HG02884 (cell line): ENCODE results near the gene ACADM.
"Not testable (repeated sequence)": the region's sequence is repeated elsewhere in the genome, so short reads cannot be mapped to it uniquely, and the experiment has no call there.

Source experiments
- ATAC-seq: cut with Tn5 transposase; IDR thresholded peaks from one replicate; pipeline ENCODE4 v1.9.1; 2021; ENCODE audit warnings: mild to moderate bottlenecking, moderate library complexity; ENCODE audit not compliant: unreplicated experiment

The ACADM gene

DNA sequence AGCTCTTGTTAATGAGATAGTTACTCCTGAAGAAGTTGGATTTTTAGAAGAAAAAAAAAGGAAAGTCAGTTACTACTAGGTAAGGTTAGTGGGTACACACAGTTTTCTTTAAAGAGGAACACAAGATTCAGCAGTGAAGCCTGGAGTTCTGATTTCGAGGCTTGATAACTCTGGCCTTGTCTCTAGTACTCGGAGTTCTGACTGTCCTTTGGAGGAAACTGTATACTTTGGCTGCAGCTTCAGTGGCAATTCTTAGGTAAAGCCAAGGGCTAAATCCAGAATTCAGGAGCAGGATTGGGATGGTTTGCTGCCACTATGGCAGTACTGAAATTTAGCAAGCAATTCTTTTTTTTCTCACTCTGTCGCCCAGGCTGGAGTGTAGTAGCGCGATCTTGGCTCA lies 9.2 kb downstream of the ACADM start:
- no peak for ATAC-seq

- no peak for ATAC-seq
Observed at GRCh38 chr1:75736016-75736415, 11.5 kb downstream of the ACADM start.

DNA sequence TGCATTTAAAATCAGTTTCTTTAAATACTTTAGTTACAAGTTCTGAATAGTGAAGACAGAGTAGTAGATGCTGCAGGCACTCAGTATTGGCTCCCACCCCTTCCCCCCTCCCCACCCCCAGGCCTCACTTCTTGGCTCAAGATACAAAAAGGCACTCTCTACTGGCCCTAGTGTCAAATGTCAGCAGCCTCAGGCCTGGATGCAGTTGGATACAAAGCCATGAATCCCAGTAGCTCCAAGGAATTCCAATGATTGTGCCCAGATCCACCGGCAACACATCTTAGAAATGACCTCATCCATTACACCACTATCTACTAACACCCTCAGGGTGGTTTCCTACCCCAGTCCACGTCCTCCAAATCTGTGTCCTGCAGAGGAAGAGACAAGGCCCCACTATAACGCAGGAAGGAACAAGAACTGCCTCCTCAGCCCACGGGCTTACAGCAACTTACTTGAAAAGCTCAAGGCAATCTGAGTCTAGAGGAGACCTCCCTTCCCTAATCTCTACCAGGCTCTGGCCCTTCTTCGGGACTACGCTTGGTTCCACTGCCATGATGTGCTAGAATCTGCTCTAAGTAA lies 17.6 kb downstream of the ACADM start:
- ATAC-seq = no peak

- peak; percentile 84 for ATAC-seq
Observed at GRCh38 chr1:75745276-75745675, 20.8 kb downstream of the ACADM start.

- ATAC-seq = not testable (repeated sequence)
Observed at GRCh38 chr1:75757210-75757609, 32.7 kb downstream of the ACADM start.

GRCh38 chr1:75758543-75758942 lies 34.0 kb downstream of the ACADM start:
- not testable (repeated sequence) for ATAC-seq

- no peak for ATAC-seq
Observed at GRCh38 chr1:75764057-75764655, 39.6 kb downstream of the ACADM start.

DNA sequence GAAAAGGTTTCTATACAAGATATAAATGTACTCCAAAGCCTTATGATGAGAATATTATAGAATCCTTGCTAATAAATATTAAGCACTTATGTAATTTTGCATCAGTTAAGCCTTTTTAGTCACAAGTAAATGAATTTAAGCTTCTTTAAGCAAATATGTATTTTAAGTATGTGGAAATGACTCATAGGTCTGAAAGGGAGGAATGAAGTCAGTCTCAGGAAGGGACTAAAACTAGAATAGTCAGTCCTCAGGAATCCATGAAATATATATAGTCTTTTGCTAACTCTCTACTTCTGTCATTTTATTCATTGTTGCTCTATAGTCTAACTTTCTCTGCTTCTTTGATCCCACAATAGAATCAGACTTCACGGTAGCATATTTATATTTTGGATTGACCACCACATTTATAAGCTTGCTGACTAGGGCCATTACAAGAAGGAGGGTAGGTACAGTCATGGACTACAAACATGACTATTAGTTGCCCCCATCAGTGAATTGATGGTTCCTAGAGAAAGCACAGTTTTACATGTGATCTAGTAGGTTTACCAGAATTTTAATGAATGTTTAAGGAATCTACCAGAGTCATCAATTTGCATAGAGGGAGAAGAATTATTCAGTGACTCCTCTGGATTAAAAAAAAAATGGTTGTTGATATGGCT lies 41.3 kb downstream of the ACADM start:
- ATAC-seq = no peak

DNA sequence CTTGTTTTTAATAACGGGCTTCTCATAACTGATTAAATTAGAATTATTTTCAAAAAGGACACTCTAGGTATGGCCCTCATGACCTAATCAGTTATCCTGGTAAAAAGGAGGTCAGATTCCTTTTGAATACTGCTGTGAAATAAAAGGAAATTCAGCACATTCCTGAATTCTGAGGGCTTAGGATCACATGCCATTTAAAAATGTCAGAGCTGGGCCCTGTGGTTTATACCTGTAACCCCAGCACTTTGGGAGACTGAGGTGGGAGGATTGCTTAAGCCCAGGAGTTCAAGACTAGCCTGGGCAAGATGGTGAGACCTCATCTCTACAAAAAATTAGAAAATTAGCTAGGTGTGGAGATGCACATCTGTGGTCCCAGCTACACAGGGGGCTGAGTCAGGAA lies 43.5 kb downstream of the ACADM start:
- ATAC-seq = no peak

DNA sequence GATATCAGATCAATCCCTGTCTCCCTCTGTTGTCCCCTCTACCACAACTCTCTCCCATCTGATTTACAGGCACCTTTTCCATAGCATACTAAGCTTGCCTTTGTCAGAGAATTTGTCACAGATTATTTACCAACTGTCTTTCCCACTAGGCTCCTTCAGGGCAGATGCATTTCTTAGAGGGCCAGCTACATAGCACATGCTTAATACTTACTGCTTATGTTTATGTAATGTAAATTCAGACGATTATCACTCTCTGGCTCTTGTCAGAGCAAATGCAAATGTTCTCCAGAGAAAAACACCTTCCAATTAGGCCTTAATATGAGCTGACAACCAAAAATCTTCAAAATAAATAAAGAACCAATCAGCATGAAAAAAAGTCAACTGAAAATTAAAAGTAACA lies 46.3 kb downstream of the ACADM start:
- no peak for ATAC-seq

DNA sequence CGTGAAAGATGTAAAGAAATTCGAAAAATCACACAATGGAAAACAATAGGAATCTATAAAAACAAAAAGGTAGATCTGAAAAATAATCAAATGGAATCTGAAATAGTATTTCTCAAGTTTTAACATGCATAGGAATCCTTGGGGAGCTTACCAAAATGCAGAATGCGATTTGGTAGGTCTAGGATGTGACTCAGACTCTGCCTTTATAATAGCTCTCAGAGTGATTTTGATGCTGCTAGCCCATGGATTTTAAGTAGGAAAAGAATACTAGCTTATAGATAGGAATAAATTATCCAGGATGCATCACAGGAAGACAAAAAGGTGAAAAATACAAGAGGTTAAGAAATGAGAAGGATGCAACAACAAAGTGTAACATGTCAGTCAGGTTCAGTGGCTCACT lies 47.5 kb downstream of the ACADM start:
- no peak for ATAC-seq

GRCh38 chr1:75777812-75778211 lies 53.3 kb downstream of the ACADM start:
- not testable (repeated sequence) for ATAC-seq

- not testable (repeated sequence) for ATAC-seq
Observed at GRCh38 chr1:75778694-75779093, 54.2 kb downstream of the ACADM start.

DNA sequence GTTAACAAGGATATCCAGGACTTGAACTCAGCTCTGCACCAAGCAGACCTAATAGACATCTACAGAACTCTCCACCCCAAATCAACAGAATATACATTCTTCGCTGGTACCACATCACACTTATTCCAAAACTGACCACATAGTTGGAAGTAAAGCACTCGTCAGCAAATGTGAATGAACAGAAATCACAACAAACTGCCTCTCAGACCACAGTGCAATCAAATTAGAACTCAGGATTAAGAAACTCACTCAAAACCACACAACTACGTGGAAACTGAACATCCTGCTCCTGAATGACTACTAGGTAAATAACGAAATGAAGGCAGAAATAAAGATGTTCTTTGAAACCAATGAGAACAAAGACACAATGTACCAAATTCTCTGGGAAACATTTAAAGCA lies 55.7 kb downstream of the ACADM start:
- not testable (repeated sequence) for ATAC-seq

GRCh38 chr1:75783920-75784319 lies 59.4 kb downstream of the ACADM start:
- not testable (repeated sequence) for ATAC-seq

DNA sequence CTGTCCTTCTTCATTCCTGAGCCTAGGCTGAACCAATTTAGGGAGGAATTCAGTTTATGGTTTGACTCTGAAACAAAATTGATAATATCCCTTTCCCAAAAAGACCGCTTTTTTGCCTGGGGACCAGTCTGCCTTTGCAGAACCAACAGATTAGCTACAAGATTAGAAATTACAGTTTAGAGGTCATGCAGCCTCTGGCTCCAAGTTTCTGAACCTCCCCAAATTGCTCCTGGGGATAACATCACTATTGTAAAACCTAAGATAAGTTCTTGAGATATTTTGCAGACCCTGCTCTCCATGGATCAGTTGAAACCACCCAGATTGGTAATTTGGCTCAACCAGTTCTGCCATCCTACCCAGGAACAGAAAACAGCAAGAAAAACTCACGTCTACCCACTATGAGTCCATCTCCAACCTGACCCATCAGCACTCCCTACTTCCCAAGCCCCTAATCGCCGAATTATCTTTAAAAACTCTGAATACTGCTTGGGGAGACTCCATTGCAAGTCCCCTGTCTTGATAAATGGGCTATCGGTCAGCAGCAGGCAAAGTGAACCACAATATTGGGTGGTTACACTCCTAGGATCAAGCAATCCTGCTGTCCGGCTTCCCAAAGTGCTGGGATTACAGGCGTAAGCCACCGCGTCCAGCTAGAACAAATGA lies 60.9 kb downstream of the ACADM start:
- ATAC-seq = peak; percentile 27

- ATAC-seq = peak; percentile 72
Observed at GRCh38 chr1:75785983-75786853, 61.7 kb downstream of the ACADM start, which contains the start of gene RABGGTB. RABGGTB (plus strand) TSS chr1:75786256; CDS start chr1:75786272, 16 bp downstream.

GRCh38 chr1:75786901-75787493 lies 62.5 kb downstream of the ACADM start:
- ATAC-seq = no peak

DNA sequence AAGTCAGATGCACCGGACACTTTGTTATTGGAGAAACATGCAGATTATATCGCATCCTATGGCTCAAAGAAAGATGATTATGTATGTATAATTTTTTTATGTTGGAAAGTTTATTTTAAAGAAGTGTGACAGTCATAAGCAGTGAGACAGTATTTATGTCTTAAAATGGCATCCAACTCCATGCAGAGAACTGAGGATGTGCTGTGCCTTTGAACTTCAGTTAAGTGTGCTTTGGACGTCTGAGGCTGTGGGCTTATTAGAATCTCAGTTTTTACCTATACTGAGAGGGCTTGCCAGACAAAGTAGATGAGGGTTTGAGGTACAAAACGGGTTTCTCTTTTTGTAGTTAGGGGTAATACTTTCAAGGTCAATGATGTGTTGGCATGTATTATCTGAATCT lies 63.0 kb downstream of the ACADM start:
- no peak for ATAC-seq

DNA sequence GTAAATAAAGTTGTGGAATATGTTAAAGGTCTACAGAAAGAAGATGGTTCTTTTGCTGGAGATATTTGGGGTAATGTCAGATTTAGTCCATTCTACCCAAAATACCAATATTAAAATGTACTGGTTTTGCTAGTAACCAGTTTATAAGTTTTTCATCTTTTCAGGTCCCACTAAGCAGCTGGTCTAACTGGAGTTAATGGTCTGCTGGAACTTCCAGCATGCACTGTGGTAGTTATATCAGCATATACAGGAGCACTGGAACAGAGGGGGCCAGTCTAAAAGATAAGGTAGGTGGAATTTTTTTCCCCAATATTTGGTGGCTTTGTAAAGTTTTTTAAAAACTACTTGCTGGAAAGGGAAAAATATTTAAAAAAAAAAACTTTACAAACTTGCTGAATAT lies 65.5 kb downstream of the ACADM start:
- ATAC-seq = no peak
